ENCODE measurements around the gene SHLD3.
"Not testable (repeated sequence)": the region's sequence is repeated elsewhere in the genome, so short reads cannot be mapped to it uniquely, and the experiment has no call there.

The SHLD3 gene

DNA sequence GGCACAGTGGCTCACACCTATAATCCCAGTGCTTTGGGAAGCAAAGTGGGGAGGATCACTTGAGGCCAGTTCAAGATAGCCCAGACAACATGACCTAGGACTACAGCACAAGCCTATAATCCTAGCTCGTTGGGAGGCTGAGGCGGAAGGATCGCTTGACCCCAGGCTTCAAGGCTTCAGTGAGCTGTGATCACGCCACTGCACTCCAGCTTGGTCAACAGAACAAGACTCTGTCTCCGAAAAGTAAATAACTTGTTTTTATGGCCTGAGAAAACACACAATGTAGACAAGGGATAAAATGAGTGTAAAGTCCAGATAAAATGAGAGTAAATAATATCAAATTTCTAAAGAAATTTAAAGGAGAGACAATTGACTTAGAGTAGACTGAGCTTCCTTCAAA is 26.3 kb downstream of the SHLD3 start:
- DNase-seq (ENCODE audit: low read depth): no peak
- TF ChIP-seq, protein P1, sequence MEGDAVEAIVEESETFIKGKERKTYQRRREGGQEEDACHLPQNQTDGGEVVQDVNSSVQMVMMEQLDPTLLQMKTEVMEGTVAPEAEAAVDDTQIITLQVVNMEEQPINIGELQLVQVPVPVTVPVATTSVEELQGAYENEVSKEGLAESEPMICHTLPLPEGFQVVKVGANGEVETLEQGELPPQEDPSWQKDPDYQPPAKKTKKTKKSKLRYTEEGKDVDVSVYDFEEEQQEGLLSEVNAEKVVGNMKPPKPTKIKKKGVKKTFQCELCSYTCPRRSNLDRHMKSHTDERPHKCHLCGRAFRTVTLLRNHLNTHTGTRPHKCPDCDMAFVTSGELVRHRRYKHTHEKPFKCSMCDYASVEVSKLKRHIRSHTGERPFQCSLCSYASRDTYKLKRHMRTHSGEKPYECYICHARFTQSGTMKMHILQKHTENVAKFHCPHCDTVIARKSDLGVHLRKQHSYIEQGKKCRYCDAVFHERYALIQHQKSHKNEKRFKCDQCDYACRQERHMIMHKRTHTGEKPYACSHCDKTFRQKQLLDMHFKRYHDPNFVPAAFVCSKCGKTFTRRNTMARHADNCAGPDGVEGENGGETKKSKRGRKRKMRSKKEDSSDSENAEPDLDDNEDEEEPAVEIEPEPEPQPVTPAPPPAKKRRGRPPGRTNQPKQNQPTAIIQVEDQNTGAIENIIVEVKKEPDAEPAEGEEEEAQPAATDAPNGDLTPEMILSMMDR (IDR thresholded peaks at IDR 0.05; ENCODE audit: control insufficient read depth, insufficient read depth, low read depth, low read length, missing control alignments): no peak
- no peak overlapping the region for H3K4me3 ChIP-seq (ENCODE audit: control insufficient read depth, low read depth, low read length)

DNA sequence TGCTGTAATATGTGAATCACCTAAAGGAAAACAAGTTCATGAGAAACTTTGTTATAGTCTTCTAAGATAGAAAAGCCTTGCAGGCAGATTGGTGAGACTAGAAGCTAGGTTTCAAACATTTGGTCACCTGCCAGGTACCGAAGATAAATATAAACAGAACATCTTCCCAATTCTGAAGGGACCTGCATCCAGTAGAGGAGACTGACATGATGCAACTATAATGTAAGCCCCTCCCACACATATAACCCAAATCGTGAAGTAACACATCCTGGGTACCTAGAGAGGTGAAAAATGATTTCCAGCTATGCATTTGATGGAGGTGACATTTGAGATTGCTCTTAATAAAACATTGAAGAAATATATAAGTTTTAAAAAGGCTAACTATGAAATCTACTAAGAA is 29.9 kb downstream of the SHLD3 start:
- DNase-seq (ENCODE audit: low read depth): no peak
- TF ChIP-seq, protein P1 (IDR thresholded peaks at IDR 0.05; ENCODE audit: control insufficient read depth, insufficient read depth, low read depth, low read length, missing control alignments): no peak
- no peak overlapping the region for H3K4me3 ChIP-seq (ENCODE audit: control insufficient read depth, low read depth, low read length)

DNA sequence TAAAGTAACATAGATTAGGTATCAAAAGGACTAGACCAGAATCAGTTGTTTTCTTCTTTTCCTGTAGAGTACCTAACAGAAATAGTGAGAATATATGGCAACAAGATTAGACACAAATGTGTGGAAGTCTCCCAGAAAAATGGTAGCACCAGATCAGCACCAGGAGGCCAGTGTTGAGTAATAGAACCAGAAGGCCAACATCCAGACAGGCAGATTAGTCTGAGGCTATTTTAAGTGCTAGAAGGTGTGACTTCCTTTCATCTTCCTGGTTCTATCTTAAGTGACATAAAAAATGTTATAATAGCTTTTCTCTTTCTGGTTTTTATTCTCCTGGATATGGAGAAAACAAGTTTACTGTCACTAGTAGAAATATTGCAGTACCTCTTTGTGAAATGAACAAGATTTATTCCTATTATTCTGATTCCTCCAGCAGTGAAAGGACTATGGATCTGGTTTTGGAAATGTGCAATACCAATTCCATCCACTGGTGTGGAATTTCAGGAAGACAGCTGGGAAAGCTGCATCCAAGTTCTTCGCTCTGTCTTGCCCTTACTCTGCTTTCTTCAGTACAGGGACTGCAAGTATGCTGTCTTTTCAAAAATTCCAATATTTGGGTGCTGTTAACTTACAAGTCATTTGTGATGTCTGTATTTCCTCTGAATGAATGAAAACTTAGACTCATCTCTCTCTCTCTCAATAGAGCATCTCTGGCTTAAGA is 39.1 kb downstream of the SHLD3 start:
- TF ChIP-seq, protein P1 (IDR thresholded peaks at IDR 0.05; ENCODE audit: control insufficient read depth, insufficient read depth, low read depth, low read length, missing control alignments): peak; percentile 47
- H3K4me3 ChIP-seq (ENCODE audit: control insufficient read depth, low read depth, low read length): no peak overlapping the region
- no peak for DNase-seq (ENCODE audit: low read depth)

GRCh38 chr5:65668696-65669095 is 43.9 kb downstream of the SHLD3 start:
- no peak for DNase-seq (ENCODE audit: low read depth)
- TF ChIP-seq, protein P1 (IDR thresholded peaks at IDR 0.05; ENCODE audit: control insufficient read depth, insufficient read depth, low read depth, low read length, missing control alignments): no peak
- no peak overlapping the region for H3K4me3 ChIP-seq (ENCODE audit: control insufficient read depth, low read depth, low read length)

- no peak overlapping the region for H3K4me3 ChIP-seq (ENCODE audit: control insufficient read depth, low read depth, low read length)
- TF ChIP-seq, protein P1 (IDR thresholded peaks at IDR 0.05; ENCODE audit: control insufficient read depth, insufficient read depth, low read depth, low read length, missing control alignments): no peak
- DNase-seq (ENCODE audit: low read depth): peak; percentile 27
These were observed 48.0 kb downstream of the SHLD3 start for GRCh38 chr5:65672796-65673195.

- no peak overlapping the region for H3K4me3 ChIP-seq (ENCODE audit: control insufficient read depth, low read depth, low read length)
- TF ChIP-seq, protein P1 (IDR thresholded peaks at IDR 0.05; ENCODE audit: control insufficient read depth, insufficient read depth, low read depth, low read length, missing control alignments): no peak
- DNase-seq (ENCODE audit: low read depth): no peak
These were observed 49.9 kb downstream of the SHLD3 start for GRCh38 chr5:65674749-65675148.

DNA sequence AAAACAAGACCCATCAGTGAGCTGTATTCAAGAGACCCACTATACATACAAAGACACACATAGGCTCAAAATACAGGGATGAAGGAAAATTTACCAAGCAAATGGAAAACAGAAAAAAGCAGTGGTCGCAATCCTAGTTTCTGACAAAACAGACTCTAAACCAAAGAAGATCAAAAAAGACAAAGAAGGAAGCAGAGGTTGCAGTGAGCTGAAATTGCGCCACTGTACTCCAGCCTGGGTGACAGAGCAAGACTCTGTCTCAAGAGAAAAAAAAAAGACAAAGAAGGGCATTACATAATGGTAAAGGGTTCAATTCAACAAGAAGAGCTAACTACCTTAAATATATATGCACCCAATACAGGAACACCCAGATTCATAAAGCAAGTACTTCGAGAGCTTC is 51.2 kb downstream of the SHLD3 start:
- DNase-seq (ENCODE audit: low read depth): not testable (repeated sequence)

More for the DNA sequence above, 51.2 kb downstream of the SHLD3 start:
- H3K4me3 ChIP-seq (ENCODE audit: control insufficient read depth, low read depth, low read length): not testable (repeated sequence)
